Suprapubic skin (tissue), 4 donors: Measurements from ENCODE around the gene NFIB.

Experiments used
- POLR2A ChIP-seq, 2 donors: fragments of 450-650 bp; IDR thresholded peaks; one replicate each; pipeline ENCODE4 v1.6.1; 2017; ENCODE audit warnings: antibody characterized with exemption in 2 of 2, mild to moderate bottlenecking in 2 of 2, moderate library complexity in 2 of 2
- POLR2AphosphoS5 ChIP-seq, 3 donors: sonication (generic); formaldehyde crosslinking; IDR thresholded peaks; one replicate each; pipeline ENCODE4 v1.6.1; 2017; ENCODE audit warnings: antibody characterized with exemption in 3 of 3
- TF ChIP-seq, protein P1 (sequence below), 2 donors: fragments of 200-600 bp in 1 of 2; fragments of 450-650 bp in 1 of 2; sonication (generic) in 1 of 2; IDR thresholded peaks; one replicate each; pipeline ENCODE4 v1.5.1; 2016 to 2019; ENCODE audit warnings: antibody characterized with exemption in 2 of 2, mild to moderate bottlenecking in 1 of 2, moderate library complexity in 1 of 2

DNA sequence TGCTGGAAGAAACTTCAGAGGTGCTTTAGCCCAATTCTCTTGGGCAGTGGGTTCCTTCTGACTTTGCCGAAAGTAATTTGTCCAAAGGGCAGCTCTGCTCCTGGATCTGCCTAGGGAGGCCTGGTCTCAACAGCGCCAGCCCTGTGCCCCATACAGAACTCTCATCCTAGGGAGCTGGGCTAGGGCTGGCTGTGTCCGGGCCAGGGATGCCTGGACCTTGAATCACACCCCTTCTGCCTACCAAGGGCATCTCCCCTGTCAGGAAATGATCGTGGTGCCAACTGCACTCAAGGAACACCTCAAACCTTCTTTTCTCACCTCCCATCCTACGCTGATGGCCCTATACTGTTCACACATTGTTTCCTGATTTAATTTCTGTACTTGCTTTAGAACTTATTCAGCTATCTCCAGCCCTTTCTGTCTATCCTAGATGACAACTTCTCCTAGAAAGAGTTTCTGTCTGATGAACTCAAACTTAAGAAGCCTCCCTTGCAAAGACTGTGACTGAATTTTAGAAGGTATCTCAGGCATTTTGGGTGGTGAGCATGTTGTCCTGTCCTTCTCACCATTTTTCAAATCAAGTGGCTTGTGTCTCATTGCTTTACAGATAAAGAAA is 37.4 kb upstream of the NFIB start:
- TF ChIP-seq POLR2AphosphoS5 (IDR thresholded peaks at IDR 0.05), result no peak
- no peak for TF ChIP-seq POLR2A (IDR thresholded peaks at IDR 0.05)
- TF ChIP-seq, protein P1, sequence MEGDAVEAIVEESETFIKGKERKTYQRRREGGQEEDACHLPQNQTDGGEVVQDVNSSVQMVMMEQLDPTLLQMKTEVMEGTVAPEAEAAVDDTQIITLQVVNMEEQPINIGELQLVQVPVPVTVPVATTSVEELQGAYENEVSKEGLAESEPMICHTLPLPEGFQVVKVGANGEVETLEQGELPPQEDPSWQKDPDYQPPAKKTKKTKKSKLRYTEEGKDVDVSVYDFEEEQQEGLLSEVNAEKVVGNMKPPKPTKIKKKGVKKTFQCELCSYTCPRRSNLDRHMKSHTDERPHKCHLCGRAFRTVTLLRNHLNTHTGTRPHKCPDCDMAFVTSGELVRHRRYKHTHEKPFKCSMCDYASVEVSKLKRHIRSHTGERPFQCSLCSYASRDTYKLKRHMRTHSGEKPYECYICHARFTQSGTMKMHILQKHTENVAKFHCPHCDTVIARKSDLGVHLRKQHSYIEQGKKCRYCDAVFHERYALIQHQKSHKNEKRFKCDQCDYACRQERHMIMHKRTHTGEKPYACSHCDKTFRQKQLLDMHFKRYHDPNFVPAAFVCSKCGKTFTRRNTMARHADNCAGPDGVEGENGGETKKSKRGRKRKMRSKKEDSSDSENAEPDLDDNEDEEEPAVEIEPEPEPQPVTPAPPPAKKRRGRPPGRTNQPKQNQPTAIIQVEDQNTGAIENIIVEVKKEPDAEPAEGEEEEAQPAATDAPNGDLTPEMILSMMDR (IDR thresholded peaks at IDR 0.05), result no peak
